MCF 10A (cell line): ENCODE measurements around the gene CFAP58. TPM values are rescaled to one million over a fixed set of nuclear protein-coding genes. Genes with fewer than 3 reads are reported as not detected.

ENCODE experiments used
- BruUV-seq: library from RNA; stranded (reverse); fragments of 400-500 nt; replicated peaks from 2 replicates; lab custom pipeline; 2021; lab: Mats Ljungman, UMichigan
- CTCF ChIA-PET: fragments of 300-600 bp; sonication (Branson Sonifier 250); formaldehyde crosslinking; extraction: SDS; loops from one replicate; lab custom pipeline; 2021; ENCODE audit warnings: antibody characterized with exemption, inconsistent platforms; lab: Yijun Ruan, JAX
- POLR2A ChIA-PET: fragments of 300-600, 350-650 bp; sonication (Branson Sonifier 250); formaldehyde crosslinking; extraction: SDS; loops from one replicate; lab custom pipeline; 2020; ENCODE audit warnings: antibody characterized with exemption, inconsistent platforms; lab: Yijun Ruan, JAX
- DNase-seq: peaks from one replicate; pipeline ENCODE4 v3.0.0-alpha.2; 2018; ENCODE audit not compliant: unreplicated experiment
- H3K27ac Mint-ChIP-seq: one replicate; pipeline ENCODE4 v1.8.0; 2022; ENCODE audit warnings: mild to moderate bottlenecking, low read depth, mixed read lengths; ENCODE audit not compliant: unreplicated experiment
- H3K27me3 Mint-ChIP-seq: one replicate; pipeline ENCODE4 v1.8.0; 2022; ENCODE audit warnings: mixed read lengths; ENCODE audit not compliant: insufficient read depth, unreplicated experiment
- H3K36me3 Mint-ChIP-seq: one replicate; pipeline ENCODE4 v1.8.0; 2022; ENCODE audit warnings: mild to moderate bottlenecking, moderate library complexity, mixed read lengths; ENCODE audit not compliant: insufficient read depth, unreplicated experiment
- H3K4me1 Mint-ChIP-seq: one replicate; pipeline ENCODE4 v1.8.0; 2022; ENCODE audit warnings: mixed read lengths; ENCODE audit not compliant: insufficient read depth, unreplicated experiment
- H3K4me3 Mint-ChIP-seq: one replicate; pipeline ENCODE4 v1.8.0; 2022; ENCODE audit warnings: mild to moderate bottlenecking, moderate library complexity, mixed read lengths; ENCODE audit not compliant: unreplicated experiment
- H3K9me3 Mint-ChIP-seq: one replicate; pipeline ENCODE4 v1.8.0; 2022; ENCODE audit warnings: mixed read lengths; ENCODE audit not compliant: unreplicated experiment
- CTCF ChIP-seq: fragments of 200-600 bp; IDR thresholded peaks from one replicate; pipeline ENCODE4 v1.8.0; 2022; ENCODE audit warnings: antibody characterized with exemption, mild to moderate bottlenecking; ENCODE audit not compliant: unreplicated experiment
- intact Hi-C: fragments of 100-400 bp; cut with micrococcal nuclease; formaldehyde crosslinking; loops from 2 replicates; pipeline ENCODE4 v1.14.1; 2022
- total RNA-seq: library from RNA; stranded (reverse); gene quantifications from 2 replicates; pipeline ENCODE4 v1.2.3, GENCODE V29; 2022

Gene CFAP58
- total RNA-seq, 1 experiment from 2014 or later: 0.89 TPM

- Mint-ChIP-seq H3K27ac (no peak overlapping the region), H3K4me3 (no peak overlapping the region), H3K4me1 (peaks cover 38% of the 10 kb centered on the region), H3K27me3 (no peaks in the 10 kb centered on the region), H3K9me3 (no peaks in the 10 kb centered on the region), H3K36me3 (peaks cover 46% of the 10 kb centered on the region)
- no peak for TF ChIP-seq CTCF
- ChIA-PET POLR2A (interaction anchor here (1.1 to 7.4 kb wide), 2 partner anchors 14 to 24 kb away, joined by 3 to 124 read pairs; no protein-coding TSS in a partner anchor), CTCF (interaction anchor here (1.0 to 13.8 kb wide), 5 partner anchors 9 to 34 kb away, joined by 3 to 143 read pairs (median 34); no protein-coding TSS in a partner anchor)
- no peak for DNase-seq
- intact Hi-C loops: no loop called here
- BruUV-seq: no TSS peak
These were observed 38.1 kb upstream of the CFAP58 start for GRCh38 chr10:104315486-104315921.

DNA sequence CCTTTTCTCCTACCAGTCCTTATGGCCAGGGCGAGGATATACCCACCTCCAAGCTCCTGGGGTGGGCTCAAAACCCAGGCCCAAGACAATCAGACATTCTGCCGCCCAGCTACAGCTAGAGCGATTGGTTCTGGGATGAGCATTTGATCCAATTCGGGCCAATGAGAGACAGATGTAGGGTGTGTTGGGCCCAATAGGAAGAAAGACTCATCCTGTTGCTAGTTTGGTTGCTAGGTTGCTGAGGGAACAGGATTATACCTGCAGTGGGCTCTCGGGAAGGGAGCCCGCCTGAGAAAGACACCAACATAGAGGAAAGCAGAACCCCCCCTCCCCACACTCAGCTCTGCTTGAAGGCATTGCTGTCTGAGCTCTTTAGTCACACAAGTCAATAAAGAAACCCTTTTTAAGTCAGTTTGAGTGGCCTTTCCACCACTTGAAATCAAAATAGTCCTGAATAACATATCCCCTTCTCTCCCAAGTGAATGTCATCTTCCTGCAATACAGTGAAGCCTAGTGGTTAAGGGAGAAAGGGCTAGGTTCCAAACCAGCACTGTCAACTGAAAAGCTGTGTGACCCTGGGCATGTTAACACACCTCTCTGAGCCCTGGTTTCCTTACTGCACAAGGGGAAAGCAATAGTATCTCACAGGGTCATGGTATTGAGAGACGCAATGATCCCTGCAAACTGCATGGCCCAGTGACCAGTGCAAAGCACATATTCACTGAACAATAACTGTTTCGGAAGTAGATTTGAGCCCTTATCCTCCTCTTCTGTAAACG, 37.1 kb upstream of the CFAP58 start:
- no TSS peak for BruUV-seq
- H3K27me3 Mint-ChIP-seq: no peaks in the 10 kb centered on the region
- H3K27ac Mint-ChIP-seq: peak overlapping the region; percentile 93
- H3K36me3 Mint-ChIP-seq: peaks cover 50% of the 10 kb centered on the region
- peaks cover 40% of the 10 kb centered on the region for H3K4me1 Mint-ChIP-seq
- ChIA-PET CTCF (interaction anchor here (0.5 to 13.8 kb wide), 10 partner anchors 10 to 420 kb away, joined by 3 to 143 read pairs (median 7); partner anchors contain the start of gene ITPRIP), POLR2A (interaction anchor here (0.6 to 8.5 kb wide), 7 partner anchors 7 to 110 kb away, joined by 3 to 146 read pairs (median 28); partner anchors contain the start of gene ITPRIP)
- H3K9me3 Mint-ChIP-seq: no peaks in the 10 kb centered on the region
- peak overlapping the region; percentile 19 for H3K4me3 Mint-ChIP-seq
- TF ChIP-seq CTCF: no peak
- DNase-seq: no peak
- intact Hi-C loops: no loop called here

DNA sequence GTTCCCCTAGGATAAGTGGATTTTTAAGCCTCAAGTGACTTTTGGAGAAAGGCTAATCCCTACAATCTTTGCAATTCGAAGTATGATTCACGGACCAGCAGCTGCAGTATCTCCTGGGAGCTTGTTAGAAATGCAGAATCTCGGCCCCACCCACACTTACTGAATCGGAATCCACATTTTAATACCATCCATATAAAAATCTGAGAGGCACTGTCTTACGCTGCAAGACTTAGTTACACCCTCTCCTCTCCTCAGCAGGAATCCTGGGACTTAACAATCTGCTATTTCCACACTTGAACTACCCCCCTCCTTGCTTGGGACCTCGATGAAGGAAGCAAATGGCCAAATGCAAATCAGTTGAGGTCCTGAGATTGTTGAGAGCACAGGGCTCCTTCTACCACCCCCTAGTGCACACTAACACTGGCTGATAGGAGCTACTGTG, 36.3 kb upstream of the CFAP58 start:
- intact Hi-C loops: no loop called here
- ChIA-PET CTCF (interaction anchor here (0.5 to 13.8 kb wide), 11 partner anchors 10 to 191 kb away, joined by 3 to 143 read pairs (median 9); partner anchors contain the start of gene CFAP58), POLR2A (interaction anchor here (0.6 to 8.5 kb wide), 6 partner anchors 8 to 109 kb away, joined by 3 to 146 read pairs (median 62); partner anchors contain the start of gene ITPRIP)
- peaks cover 47% of the 10 kb centered on the region for H3K4me1 Mint-ChIP-seq
- peak overlapping the region; percentile 93 for H3K27ac Mint-ChIP-seq
- H3K27me3 Mint-ChIP-seq: no peaks in the 10 kb centered on the region
- no peak for TF ChIP-seq CTCF
- peak overlapping the region; percentile 19 for H3K4me3 Mint-ChIP-seq
- no TSS peak for BruUV-seq
- no peaks in the 10 kb centered on the region for H3K9me3 Mint-ChIP-seq
- peaks cover 49% of the 10 kb centered on the region for H3K36me3 Mint-ChIP-seq
- DNase-seq: no peak

DNA sequence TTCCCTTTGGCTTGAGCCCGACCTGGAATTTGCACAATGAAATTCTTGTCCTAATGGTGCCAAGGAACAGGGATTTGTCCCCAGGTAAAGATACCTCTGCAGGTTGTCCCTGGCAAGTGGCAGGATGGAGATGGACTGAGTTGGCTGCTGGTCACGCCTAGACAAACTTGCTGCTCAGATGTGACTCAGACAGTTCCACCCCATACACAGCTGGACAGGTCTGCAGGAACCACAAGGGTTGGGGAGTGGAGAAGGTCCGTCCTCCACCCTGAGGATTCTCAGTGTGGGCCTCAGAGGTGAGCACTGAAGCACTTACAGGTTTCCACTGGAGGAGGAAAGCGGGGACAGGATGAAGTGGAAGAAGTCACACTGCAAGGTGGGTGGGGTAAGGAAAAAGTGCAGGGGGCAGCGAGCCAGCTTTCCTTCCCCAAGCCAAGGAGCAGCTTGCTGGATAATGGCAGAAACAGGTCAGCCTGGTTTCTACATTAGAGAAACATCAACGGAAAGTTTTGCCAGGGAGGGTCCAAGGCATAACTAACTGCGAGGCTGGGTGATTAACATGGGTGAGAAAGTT, 35.8 kb upstream of the CFAP58 start:
- CTCF ChIA-PET: interaction anchor here (1.2 to 13.8 kb wide), 9 partner anchors 11 to 43 kb away, joined by 3 to 143 read pairs (median 13); partner anchors contain the start of gene CFAP58
- peaks cover 49% of the 10 kb centered on the region for H3K36me3 Mint-ChIP-seq
- TF ChIP-seq CTCF: no peak
- peak overlapping the region; percentile 49 for H3K4me3 Mint-ChIP-seq
- POLR2A ChIA-PET: interaction anchor here (2.7 to 8.5 kb wide), 6 partner anchors 9 to 63 kb away, joined by 12 to 146 read pairs (median 62); partner anchors contain the start of genes GSTO1 and ITPRIP
- no peaks in the 10 kb centered on the region for H3K27me3 Mint-ChIP-seq
- no TSS peak for BruUV-seq
- peak overlapping the region; percentile 93 for H3K27ac Mint-ChIP-seq
- intact Hi-C loops: no loop called here
- DNase-seq: no peak
- no peaks in the 10 kb centered on the region for H3K9me3 Mint-ChIP-seq
- peaks cover 53% of the 10 kb centered on the region for H3K4me1 Mint-ChIP-seq
